Measurements from ENCODE around the gene EIF2B2.

- TF ChIP-seq HCFC1 (IDR thresholded peaks at IDR 0.05; ENCODE audit: low read length) (no peak), MAX (IDR thresholded peaks at IDR 0.05; ENCODE audit: low read depth, low read length) (no peak), SUZ12 (IDR thresholded peaks at IDR 0.05; ENCODE audit: unreplicated experiment) (no peak), MEF2A (IDR thresholded peaks at IDR 0.05; ENCODE audit: insufficient read depth, low read depth, low read length) (no peak), FOXK2 (IDR thresholded peaks at IDR 0.05) (no peak), HDAC2 (IDR thresholded peaks at IDR 0.05) (no peak), ZNF274 (IDR thresholded peaks at IDR 0.05; ENCODE audit: insufficient read depth, insufficient read length) (no peak), EP300 (IDR thresholded peaks at IDR 0.05; ENCODE audit: borderline replicate concordance in 1 of 2, control insufficient read depth in 1 of 2, low read depth in 2 of 2, low read length in 2 of 2) (no peak), CTCF (IDR thresholded peaks at IDR 0.05 in 2 of 3, conservative IDR thresholded peaks at IDR 0.05 in 1 of 3; ENCODE audit: control insufficient read depth in 2 of 3, extremely low read depth in 1 of 3, insufficient read depth in 1 of 3, low read depth in 3 of 3, low read length in 3 of 3) (no peak), FOXM1 (IDR thresholded peaks at IDR 0.05; ENCODE audit: low read depth, low read length) (no peak), SP1 (IDR thresholded peaks at IDR 0.05; ENCODE audit: low read depth, low read length) (no peak), NFYB (IDR thresholded peaks at IDR 0.05; ENCODE audit: insufficient read depth, low read depth, low read length) (no peak)
These were observed 56.9 kb downstream of the EIF2B2 start for GRCh38 chr14:75059642-75060041.

Measured in GM12878 (cell line).